K562 (cell line): ENCODE results near the gene SGMS1. TPM values are rescaled to one million over a fixed set of nuclear protein-coding genes. Genes with fewer than 3 reads are reported as not detected.

Experiments
- ATF1 ChIP-seq, 2 experiments: fragments of 450-650 bp in 1 of 2; IDR thresholded peaks; 2 replicates each; pipeline ENCODE4 v1.6.1; 2016; ENCODE audit warnings: missing compliant biosample characterization in 1 of 2, missing genetic modification characterization in 1 of 2
- BRF1 ChIP-seq: IDR thresholded peaks from 3 replicates; pipeline ENCODE4 v1.6.1; 2011; ENCODE audit warnings: borderline replicate concordance, mild to moderate bottlenecking; ENCODE audit not compliant: insufficient read length; ENCODE audit errors: extremely low read depth
- CBFB ChIP-seq: sonication (generic); formaldehyde crosslinking; IDR thresholded peaks from 2 replicates; pipeline ENCODE4 v1.4.0; 2020; ENCODE audit warnings: mild to moderate bottlenecking, missing genetic modification reagents
- E2F3 ChIP-seq: fragments of 250-450 bp; sonication (Bioruptor Pico); IDR thresholded peaks from 2 replicates; pipeline ENCODE4 v1.4.0; 2020; ENCODE audit warnings: mild to moderate bottlenecking
- ELF1 ChIP-seq: fragments of 200-800 bp; sonication (Bioruptor generic); IDR thresholded peaks from 2 replicates; pipeline ENCODE4 v1.6.1; 2016; ENCODE audit warnings: missing genetic modification characterization, missing compliant biosample characterization
- FOXP1 ChIP-seq: sonication (generic); formaldehyde crosslinking; IDR thresholded peaks from 2 replicates; pipeline ENCODE4 v1.8.0; 2022; ENCODE audit warnings: mild to moderate bottlenecking, missing genetic modification reagents
- GTF2F1 ChIP-seq: IDR thresholded peaks from 2 replicates; pipeline ENCODE4 v1.6.1; 2011; ENCODE audit warnings: low read depth, low read length, improper control_type of control experiment
- HDAC1 ChIP-seq, 2 experiments: fragments of 450-650 bp; IDR thresholded peaks; 2 replicates each; pipeline ENCODE4 v1.6.1; 2016 to 2017; ENCODE audit warnings: inconsistent platforms in 1 of 2, mild to moderate bottlenecking in 1 of 2, moderate library complexity in 1 of 2
- MAZ ChIP-seq, 2 experiments: fragments of 450-650 bp in 1 of 2; sonication (generic) in 1 of 2; formaldehyde crosslinking; IDR thresholded peaks in 1 of 2; conservative IDR thresholded peaks in 1 of 2; 2 replicates each; pipeline versions ENCODE4 v1.4.0 to v1.5.0; 2020; ENCODE audit warnings: mild to moderate bottlenecking in 1 of 2, missing genetic modification reagents in 1 of 2
- PRMT5 ChIP-seq: sonication (generic); formaldehyde crosslinking; IDR thresholded peaks from 2 replicates; pipeline ENCODE4 v1.5.0; 2020; ENCODE audit warnings: missing genetic modification reagents
- SMARCA5 ChIP-seq: fragments of 450-650 bp; IDR thresholded peaks from 2 replicates; pipeline ENCODE4 v1.6.1; 2016
- SMARCC2 ChIP-seq: fragments of 450-650 bp; IDR thresholded peaks from 2 replicates; pipeline ENCODE4 v1.6.1; 2017; ENCODE audit warnings: antibody characterized with exemption, moderate library complexity, mild to moderate bottlenecking, low read depth
- YY1 ChIP-seq, 3 experiments: IDR thresholded peaks; 2 replicates each; pipeline ENCODE4 v1.6.1; 2011; ENCODE audit warnings: low read length in 2 of 3, mild to moderate bottlenecking in 2 of 3, moderate library complexity in 2 of 3, borderline replicate concordance in 1 of 3, control low read depth in 1 of 3, low read depth in 1 of 3; ENCODE audit not compliant: insufficient read depth in 3 of 3, insufficient replicate concordance in 2 of 3, control insufficient read depth in 1 of 3, insufficient read length in 1 of 3; ENCODE audit errors: extremely low read depth in 1 of 3
- ZNF79 ChIP-seq: fragments of 250-450 bp; sonication (Bioruptor Pico); IDR thresholded peaks from 2 replicates; pipeline ENCODE4 v1.4.0; 2020; ENCODE audit warnings: low read depth, mild to moderate bottlenecking, moderate library complexity
- polyA plus RNA-seq, 8 experiments: library from polyadenylated mRNA; depleted of rRNA in 4 of 8; stranded (reverse) in 5 of 8; unstranded in 3 of 8; fragments of >200 nt; fragmentation: Nextera tagmentation in 2 of 8; fragmentation: Illumina TruSeq in 1 of 8; extraction: Ambion mirVana in 2 of 8; extraction: Trizol in 1 of 8; gene quantifications; 2 replicates each; pipeline versions ENCODE4 v1.2.1 to v1.2.3, GENCODE V29; 2011 to 2014; ENCODE audit warnings: inconsistent platforms in 1 of 8, missing spikeins in 1 of 8
- total RNA-seq, 7 experiments: library from RNA; depleted of rRNA in 6 of 7; stranded (reverse); fragments of >200 nt in 6 of 7; fragmentation: Illumina TruSeq in 2 of 7; extraction: Trizol in 2 of 7; gene quantifications; 2 replicates each; pipeline versions ENCODE4 v1.2.1 to v1.2.3, GENCODE V29; 2011 to 2021; ENCODE audit warnings: low replicate concordance in 1 of 7
- TF ChIP-seq, protein P1 (sequence below): fragments of 200-800 bp; sonication (Bioruptor generic); IDR thresholded peaks from 2 replicates; pipeline ENCODE4 v1.6.1; 2016; ENCODE audit warnings: missing genetic modification characterization, missing compliant biosample characterization
- TF ChIP-seq, protein P2 (sequence below): fragments of 450-650 bp; IDR thresholded peaks from 2 replicates; pipeline ENCODE4 v1.6.1; 2018; ENCODE audit not compliant: partially characterized antibody
- TF ChIP-seq, protein P3 (sequence below): sonication (generic); formaldehyde crosslinking; IDR thresholded peaks from 2 replicates; pipeline ENCODE4 v1.9.0; 2022; ENCODE audit warnings: mild to moderate bottlenecking, missing genetic modification reagents

Gene SGMS1
- total and polyA plus RNA-seq, 9 of the 15 experiments (the other 6 are each of a cell fraction or from before 2014, with no cell fraction given), result 22.6 to 232 (median 82.2) TPM

DNA sequence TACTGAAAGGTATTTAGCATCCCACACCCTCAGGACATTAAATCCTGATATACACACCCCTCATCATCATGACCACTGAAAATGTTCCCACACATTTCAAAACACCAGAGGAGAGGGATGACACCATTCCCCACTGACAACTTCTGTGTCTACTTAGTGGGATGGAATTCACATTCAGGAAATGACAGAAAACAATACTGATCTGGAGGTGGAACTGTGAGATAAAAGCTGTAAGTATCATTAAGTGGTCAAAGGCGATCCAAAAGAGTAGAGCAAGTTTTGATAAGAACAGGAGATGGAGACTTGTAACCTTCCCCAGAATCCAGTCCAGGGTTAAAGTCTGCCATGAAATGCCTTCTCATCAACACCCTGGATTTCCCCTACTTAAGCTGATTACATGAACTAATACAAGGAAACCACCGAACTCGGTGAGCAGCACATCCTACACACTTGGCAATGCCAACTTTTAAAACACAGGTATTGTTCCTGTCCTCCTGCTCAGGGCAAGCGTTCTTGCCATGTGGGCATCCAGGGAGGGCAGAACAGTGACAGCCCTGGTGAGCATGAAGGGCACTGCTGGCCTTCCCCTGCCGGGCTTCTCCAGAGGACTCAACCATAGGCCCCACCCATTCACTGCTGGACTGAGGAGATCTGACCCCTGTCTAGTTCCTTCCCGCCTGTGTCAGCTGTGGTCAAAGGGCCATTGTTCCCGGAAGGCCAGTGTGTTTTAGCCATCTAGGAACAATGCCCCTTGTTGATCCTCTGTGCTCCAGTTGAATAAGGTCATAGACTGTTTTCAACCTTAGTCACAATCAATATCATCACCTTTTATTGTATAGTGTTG is 85.0 kb downstream of the SGMS1 start (continued):
- TF ChIP-seq, protein P1, sequence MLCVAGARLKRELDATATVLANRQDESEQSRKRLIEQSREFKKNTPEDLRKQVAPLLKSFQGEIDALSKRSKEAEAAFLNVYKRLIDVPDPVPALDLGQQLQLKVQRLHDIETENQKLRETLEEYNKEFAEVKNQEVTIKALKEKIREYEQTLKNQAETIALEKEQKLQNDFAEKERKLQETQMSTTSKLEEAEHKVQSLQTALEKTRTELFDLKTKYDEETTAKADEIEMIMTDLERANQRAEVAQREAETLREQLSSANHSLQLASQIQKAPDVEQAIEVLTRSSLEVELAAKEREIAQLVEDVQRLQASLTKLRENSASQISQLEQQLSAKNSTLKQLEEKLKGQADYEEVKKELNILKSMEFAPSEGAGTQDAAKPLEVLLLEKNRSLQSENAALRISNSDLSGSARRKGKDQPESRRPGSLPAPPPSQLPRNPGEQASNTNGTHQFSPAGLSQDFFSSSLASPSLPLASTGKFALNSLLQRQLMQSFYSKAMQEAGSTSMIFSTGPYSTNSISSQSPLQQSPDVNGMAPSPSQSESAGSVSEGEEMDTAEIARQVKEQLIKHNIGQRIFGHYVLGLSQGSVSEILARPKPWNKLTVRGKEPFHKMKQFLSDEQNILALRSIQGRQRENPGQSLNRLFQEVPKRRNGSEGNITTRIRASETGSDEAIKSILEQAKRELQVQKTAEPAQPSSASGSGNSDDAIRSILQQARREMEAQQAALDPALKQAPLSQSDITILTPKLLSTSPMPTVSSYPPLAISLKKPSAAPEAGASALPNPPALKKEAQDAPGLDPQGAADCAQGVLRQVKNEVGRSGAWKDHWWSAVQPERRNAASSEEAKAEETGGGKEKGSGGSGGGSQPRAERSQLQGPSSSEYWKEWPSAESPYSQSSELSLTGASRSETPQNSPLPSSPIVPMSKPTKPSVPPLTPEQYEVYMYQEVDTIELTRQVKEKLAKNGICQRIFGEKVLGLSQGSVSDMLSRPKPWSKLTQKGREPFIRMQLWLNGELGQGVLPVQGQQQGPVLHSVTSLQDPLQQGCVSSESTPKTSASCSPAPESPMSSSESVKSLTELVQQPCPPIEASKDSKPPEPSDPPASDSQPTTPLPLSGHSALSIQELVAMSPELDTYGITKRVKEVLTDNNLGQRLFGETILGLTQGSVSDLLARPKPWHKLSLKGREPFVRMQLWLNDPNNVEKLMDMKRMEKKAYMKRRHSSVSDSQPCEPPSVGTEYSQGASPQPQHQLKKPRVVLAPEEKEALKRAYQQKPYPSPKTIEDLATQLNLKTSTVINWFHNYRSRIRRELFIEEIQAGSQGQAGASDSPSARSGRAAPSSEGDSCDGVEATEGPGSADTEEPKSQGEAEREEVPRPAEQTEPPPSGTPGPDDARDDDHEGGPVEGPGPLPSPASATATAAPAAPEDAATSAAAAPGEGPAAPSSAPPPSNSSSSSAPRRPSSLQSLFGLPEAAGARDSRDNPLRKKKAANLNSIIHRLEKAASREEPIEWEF (CRISPR knock-in tag), result no peak
- TF ChIP-seq ATF1 (CRISPR knock-in tag; IDR thresholded peaks at IDR 0.05), result no peak
- no peak for TF ChIP-seq ATF1 (tag; IDR thresholded peaks at IDR 0.05)
- TF ChIP-seq ZNF79 (CRISPR knock-in tag), result no peak
- no peak for TF ChIP-seq SMARCA5
- 0 out of 2 replicates have a peak, but pooled peaks have one; percentile 28 for TF ChIP-seq SMARCC2
- 0 out of 2 replicates have a peak, but pooled peaks have one; percentile 23 for TF ChIP-seq ELF1 (tag)
- TF ChIP-seq HDAC1 (IDR thresholded peaks at IDR 0.05), result peak in 1 of 2 experiments; percentile 13; a peak in 1 of 4 replicates
- TF ChIP-seq, protein P2, sequence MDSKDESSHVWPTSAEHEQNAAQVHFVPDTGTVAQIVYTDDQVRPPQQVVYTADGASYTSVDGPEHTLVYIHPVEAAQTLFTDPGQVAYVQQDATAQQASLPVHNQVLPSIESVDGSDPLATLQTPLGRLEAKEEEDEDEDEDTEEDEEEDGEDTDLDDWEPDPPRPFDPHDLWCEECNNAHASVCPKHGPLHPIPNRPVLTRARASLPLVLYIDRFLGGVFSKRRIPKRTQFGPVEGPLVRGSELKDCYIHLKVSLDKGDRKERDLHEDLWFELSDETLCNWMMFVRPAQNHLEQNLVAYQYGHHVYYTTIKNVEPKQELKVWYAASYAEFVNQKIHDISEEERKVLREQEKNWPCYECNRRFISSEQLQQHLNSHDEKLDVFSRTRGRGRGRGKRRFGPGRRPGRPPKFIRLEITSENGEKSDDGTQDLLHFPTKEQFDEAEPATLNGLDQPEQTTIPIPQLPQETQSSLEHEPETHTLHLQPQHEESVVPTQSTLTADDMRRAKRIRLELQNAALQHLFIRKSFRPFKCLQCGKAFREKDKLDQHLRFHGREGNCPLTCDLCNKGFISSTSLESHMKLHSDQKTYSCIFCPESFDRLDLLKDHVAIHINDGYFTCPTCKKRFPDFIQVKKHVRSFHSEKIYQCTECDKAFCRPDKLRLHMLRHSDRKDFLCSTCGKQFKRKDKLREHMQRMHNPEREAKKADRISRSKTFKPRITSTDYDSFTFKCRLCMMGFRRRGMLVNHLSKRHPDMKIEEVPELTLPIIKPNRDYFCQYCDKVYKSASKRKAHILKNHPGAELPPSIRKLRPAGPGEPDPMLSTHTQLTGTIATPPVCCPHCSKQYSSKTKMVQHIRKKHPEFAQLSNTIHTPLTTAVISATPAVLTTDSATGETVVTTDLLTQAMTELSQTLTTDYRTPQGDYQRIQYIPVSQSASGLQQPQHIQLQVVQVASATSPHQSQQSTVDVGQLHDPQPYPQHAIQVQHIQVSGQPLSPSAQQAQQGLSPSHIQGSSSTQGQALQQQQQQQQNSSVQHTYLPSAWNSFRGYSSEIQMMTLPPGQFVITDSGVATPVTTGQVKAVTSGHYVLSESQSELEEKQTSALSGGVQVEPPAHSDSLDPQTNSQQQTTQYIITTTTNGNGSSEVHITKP, result no peak
- no peak for TF ChIP-seq BRF1
- TF ChIP-seq PRMT5 (CRISPR knock-in tag), result no peak
- TF ChIP-seq MAZ (CRISPR knock-in tag; conservative IDR thresholded peaks at IDR 0.05 in 1 of 2, IDR thresholded peaks at IDR 0.05 in 1 of 2), result peak in 1 of 2 experiments; percentile 31; a peak in 1 of 4 replicates
- no peak for TF ChIP-seq CBFB (CRISPR knock-in tag)
- TF ChIP-seq E2F3 (CRISPR knock-in tag), result no peak
- no peak for TF ChIP-seq GTF2F1
- TF ChIP-seq YY1 (IDR thresholded peaks at IDR 0.05; ENCODE audit: borderline replicate concordance in 1 of 3, control insufficient read depth in 1 of 3, extremely low read depth in 1 of 3, insufficient read depth in 3 of 3, insufficient read length in 1 of 3, insufficient replicate concordance in 2 of 3, low read depth in 1 of 3, low read length in 2 of 3), result peak in 1 of 3 experiments; percentile 42
- peak; percentile 39; the same call in 1 of the 2 replicates for TF ChIP-seq FOXP1 (CRISPR knock-in tag)
- TF ChIP-seq, protein P3, sequence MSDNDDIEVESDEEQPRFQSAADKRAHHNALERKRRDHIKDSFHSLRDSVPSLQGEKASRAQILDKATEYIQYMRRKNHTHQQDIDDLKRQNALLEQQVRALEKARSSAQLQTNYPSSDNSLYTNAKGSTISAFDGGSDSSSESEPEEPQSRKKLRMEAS, result 0 out of 2 replicates have a peak, but pooled peaks have one; percentile 19
